Fibroblast of skin of right biceps (primary cell): Measurements from ENCODE around the gene MED25.

Source experiments
- DNase-seq: peaks from one replicate; pipeline ENCODE4 v3.0.0-alpha.2; 2013

Gene MED25

DNA sequence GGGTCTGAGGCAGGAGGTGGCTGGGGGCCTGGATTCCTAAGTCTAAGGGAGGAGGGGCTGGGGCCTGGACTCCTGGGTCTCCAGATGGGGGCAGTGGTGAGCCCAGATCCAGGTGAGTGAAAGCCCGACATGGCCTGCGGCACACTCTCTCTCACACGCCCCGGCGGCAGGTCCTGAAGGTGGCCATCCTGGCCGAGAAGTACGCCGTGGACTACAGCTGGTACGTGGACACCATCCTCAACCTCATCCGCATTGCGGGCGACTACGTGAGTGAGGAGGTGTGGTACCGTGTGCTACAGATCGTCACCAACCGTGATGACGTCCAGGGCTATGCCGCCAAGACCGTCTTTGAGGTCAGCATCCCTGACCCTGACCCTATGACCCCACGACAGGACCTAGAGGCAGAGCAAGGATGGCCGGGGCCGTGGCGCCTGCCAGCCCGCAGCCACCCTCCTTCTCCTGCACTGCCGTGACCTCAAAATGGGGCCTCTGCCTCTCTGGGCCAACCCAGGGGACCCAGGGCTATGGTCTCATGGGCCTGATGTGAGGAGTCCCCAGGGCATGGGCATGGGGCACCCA is 18.2 kb upstream of the MED25 start:
- DNase-seq = no peak

DNA sequence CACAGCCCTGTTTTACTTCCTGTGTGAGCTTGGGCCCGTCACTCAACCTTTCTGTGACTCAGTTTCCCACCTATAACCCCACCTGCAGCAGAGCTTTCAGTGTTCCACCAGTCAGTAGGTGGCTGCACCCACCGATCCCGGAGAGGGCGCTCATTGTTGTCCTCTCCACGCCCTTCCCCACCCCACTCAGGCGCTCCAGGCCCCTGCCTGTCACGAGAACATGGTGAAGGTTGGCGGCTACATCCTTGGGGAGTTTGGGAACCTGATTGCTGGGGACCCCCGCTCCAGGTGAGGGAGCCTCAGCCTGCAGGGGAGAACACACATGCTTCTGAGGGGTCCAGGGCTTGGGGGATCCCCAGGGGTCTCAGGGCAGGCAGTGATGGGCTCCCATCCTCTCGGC is 17.3 kb upstream of the MED25 start:
- no peak for DNase-seq

DNA sequence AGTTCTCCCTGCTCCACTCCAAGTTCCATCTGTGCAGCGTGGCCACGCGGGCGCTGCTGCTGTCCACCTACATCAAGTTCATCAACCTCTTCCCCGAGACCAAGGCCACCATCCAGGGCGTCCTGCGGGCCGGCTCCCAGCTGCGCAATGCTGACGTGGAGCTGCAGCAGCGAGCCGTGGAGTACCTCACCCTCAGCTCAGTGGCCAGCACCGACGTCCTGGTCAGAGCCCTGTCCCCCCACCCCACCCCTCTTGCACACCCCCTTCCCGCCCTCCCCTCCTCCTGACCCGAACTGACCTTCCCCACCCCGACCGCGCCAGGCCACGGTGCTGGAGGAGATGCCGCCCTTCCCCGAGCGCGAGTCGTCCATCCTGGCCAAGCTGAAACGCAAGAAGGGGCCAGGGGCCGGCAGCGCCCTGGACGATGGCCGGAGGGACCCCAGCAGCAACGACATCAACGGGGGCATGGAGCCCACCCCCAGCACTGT is 16.6 kb upstream of the MED25 start:
- no peak for DNase-seq

DNA sequence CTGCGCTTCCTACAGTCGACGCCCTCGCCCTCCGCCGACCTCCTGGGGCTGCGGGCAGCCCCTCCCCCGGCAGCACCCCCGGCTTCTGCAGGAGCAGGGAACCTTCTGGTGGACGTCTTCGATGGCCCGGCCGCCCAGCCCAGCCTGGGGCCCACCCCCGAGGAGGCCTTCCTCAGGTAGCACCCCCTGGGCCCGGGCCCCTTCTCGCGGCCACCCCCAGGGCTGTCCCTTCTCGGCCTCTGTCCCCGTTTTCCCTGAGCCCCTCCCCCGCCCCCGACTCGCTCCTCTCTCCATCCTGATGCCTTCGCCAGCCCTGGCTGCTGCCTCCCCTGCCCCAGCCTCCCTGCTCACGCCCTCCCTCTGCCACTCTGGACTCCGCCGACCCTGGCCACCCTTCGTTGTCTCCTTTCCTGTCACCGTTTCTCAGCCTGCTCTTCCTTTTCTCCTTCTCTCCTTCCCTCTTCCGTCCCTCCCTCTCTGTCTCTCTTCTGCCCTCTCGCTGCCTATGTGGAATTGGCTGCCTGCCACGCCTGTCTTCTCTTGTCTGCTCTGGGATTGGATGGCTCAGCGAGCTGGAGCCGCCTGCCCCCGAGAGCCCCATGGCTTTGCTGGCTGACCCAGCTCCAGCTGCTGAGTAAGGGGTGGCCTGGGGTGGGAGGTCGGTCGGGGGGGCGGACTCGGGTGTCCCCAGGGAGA is 16.0 kb upstream of the MED25 start:
- DNase-seq = peak; percentile 93

DNA sequence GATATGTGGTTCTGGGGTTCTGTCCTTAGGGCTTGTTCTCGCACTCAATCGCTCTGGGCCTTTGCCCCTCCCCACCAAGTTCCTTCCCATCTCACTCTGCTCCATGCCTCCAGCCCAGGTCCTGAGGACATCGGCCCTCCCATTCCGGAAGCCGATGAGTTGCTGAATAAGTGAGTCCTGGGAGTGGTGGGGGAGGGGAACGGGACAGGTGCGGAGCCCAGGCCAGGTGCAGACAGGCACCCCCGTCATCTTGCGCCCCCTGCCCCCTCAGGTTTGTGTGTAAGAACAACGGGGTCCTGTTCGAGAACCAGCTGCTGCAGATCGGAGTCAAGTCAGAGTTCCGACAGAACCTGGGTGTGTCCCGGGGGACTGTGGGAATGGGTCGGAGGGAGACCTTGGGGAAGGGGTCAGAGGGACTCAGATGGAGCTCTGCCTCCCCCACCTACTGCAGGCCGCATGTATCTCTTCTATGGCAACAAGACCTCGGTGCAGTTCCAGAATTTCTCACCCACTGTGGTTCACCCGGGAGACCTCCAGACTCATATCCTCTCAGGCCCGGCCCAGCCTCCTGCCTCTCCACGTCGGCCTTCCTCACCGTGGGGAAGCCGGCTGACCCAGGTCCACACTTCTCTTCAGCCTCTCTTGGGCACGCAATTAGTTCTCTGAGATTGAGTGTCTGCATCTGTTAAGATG is 15.1 kb upstream of the MED25 start:
- no peak for DNase-seq

DNA sequence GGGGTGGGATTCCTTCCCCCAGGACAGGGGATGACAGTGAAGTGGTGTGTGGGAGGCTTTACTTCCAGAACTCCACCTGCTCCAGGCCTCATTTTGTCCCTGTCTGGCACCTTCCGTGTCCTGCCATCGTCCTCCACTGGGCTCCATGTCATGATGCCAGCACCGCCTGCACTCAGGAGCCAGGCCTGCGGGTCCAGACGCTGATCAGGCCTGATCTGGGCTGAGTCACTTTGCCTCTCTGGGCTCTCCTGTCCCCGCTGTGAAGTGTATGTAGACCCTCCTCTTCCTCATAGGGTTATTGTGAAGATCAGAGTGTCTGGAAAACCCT is 14.6 kb upstream of the MED25 start:
- DNase-seq = no peak

DNA sequence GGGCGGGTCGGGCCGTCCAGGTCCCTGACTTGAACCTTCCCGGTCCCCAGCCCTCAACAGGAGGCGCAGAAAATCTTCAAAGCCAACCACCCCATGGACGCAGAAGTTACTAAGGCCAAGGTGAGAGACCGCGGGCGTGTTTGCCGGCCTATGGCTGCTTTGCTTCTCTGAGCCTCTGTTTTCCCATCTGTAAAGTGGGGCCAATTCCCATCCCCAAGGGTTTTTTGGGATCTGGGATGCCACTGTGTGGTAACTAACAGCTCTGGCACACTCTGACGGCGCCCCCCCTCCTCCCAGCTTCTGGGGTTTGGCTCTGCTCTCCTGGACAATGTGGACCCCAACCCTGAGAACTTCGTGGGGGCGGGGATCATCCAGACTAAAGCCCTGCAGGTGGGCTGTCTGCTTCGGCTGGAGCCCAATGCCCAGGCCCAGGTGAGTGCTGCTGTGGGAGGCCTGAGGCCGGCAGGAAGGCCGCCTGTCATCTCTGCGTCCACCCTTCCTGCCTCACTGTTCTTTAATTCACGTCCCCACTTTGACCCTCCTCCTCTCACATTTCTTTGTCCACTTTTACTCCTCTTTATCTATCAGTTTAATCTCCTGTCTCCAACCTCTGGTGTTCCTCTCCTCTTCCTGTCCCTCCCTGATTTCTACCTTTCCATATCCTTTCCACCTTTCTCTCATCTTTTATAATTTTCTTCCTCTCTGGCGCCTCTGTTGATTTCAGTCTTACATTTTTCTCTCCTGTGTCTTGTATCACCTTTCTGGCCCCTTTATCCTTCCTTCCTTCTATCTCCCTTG is 12.1 kb upstream of the MED25 start:
- DNase-seq = no peak

DNA sequence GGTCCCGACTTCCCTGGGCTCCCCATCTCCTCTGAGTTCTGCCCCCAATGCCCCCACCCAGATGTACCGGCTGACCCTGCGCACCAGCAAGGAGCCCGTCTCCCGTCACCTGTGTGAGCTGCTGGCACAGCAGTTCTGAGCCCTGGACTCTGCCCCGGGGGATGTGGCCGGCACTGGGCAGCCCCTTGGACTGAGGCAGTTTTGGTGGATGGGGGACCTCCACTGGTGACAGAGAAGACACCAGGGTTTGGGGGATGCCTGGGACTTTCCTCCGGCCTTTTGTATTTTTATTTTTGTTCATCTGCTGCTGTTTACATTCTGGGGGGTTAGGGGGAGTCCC is 11.5 kb upstream of the MED25 start:
- no peak for DNase-seq

DNA sequence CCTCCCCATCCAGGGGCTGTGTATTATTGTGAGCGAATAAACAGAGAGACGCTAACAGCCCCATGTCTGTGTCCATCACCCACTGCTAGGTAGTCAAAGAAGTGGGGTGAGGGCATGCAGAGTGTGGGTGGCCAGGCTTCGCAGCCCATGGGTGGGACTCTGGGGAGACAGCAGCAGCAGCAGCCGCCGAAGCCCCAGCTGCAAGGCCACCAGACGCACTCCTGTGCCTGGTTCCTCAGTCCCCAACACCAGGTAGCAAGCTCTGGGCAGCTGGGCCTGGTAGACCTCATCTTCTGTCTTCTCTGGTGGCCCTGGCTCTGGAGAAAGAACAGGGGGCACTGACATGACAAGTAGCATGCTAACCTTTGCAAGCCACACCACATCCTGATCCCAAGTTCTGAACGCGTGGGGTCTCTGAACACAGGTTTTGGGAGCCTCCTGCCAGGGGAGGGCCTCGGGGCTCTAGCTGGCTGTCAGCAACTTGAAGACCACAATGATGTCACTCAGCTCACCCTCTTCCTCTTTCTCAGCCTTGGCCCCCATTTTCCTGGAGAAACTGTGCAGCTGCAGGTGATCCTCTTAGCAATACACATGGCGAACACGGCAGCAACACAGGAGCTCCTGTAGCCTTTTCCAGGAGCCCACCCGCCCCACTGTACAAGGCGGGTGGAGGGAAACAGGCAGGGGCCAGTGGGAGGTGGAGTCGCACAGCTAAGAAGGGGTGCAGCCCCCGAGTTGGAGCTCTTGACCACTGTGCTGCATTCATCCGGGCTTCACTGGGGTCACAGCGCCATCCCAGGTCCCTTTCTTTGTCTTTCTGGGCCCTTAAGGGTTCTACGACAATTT is 10.8 kb upstream of the MED25 start:
- no peak for DNase-seq

DNA sequence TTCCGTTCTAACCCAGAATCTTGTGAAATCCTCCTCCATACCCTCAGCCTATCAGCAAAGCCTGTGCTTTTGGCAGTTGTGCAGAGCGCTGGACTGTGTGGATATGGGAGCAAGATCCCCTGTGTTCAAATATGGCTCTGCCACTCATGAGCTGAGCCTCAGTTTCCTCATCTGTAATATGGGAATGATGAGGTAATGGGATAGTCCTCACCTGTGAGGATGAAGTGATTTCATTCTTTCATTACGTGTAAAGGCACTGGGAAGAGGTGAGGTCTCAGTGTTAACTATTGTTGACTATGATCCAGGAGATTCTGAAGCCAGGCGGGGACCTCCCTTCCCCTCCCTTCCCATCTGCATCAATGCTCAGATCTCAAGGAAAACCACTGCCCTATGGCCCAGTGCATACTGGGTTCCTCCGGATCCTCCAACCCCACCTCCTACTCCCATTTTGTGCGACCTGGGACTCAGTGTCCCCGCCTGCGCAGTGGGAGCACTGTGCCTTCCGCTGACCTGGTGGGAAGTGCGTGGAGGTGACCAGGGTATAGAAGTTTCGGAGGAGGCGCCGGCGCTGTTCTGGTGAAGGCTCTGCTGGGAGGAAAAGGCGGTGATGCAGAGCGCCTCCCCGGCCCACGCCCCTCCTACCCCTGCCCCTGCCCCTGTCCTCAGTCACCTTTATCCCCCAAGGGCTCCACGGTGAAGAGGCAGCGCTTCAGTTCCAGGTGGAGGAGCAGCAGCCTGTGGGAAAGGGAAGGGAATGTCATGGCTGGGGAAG is 10.0 kb upstream of the MED25 start:
- no peak for DNase-seq

DNA sequence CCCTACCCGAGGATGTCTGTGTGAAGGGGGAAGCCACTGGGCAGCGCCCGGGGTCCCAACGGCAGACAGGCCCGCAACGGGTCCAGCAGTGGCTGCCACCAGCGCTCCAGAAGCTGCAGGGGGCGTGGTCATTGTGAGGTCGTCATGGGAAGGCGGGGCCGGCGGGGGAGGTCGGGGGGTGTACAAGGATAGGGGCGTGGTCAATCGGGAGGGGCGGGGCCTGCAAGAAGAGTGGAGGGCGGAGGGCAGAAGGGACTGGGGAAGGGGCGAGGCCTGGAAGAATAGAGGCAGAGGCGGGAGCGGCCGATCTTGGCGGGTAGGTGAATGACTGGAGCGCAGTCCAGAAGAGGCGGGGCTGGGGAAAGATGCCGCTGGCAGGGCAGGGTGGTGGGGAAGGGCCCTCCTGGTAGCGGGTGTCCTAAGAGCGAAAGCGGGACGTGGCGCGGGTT is 9.4 kb upstream of the MED25 start:
- peak; percentile 84 for DNase-seq

DNA sequence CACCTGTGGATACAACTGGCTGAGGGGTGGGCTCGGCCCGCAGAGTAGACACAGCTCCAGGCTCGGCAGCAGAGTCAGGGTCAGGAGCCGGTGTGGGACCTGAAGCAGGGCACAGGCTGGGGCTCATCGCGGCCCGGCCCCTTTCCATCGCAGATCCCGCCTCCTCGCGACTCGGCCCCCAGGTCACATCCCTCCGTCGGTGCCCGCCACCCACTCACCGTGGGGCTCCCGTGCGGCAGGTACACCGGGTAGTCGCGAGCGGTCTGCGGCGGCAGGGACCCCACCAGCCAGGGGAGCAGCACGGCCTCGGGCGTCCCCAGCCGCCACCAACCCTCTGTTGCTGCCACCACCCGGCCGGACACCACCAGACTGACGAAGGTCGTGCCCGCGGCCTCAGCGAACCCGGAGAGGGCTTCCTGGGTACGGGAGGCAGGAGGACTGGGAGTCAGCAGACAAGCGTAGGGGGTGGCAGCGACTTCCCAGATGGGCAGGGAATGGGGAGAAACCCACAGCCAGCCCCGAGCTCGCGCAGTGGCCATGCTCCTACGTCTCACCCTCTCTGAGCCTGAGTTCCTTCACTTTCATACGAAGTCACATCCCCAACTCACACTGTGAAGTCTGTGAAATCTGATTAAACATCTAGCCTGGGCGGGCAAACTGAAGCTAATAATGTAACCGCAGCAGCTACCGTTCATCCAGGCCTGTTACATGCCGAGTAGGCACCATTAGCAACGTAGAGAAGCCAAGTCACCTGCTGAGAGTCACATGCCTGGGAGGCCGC is 8.7 kb upstream of the MED25 start:
- DNase-seq = no peak

DNA sequence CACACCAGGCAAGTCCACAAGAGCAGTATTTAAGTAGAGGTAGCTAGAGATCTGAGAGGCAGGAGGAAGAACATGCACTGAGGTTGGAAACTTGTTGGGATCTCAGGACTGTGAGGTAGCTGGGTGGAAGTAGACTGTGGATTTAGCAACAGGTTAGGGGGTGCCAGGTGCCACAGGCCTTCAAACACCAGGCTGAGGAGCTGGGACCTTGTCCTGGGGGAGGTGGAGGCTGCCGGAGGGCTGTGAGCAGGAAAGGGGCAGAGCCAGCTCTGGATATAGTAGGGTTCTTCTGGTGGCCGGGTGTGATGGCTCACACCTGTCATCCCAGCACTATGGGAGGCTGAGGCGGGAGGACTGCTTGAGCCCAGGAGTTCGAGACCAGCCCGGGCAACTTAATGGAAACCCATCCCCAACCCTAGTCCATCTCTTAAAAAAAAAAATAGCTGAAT is 8.1 kb upstream of the MED25 start:
- no peak for DNase-seq

DNA sequence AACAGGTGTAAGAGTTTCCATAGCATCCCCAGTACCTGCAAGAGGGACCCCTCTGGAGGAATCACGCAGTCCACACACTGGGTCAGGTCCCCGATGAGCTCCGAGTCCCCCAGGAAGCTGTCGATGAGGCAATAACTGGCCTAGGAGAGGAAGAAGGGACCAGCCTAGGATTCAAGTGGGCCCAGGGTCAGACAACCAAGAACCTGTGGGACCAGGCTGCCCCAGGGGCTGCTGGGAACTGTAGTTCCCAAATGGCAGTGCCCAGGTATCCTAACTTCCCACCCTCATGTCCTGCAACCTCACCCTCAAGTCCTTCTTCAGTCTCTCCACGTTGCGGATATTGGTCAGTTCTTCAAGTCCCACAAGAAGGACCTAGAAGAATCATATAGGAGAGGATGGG is 6.8 kb upstream of the MED25 start:
- DNase-seq = no peak

DNA sequence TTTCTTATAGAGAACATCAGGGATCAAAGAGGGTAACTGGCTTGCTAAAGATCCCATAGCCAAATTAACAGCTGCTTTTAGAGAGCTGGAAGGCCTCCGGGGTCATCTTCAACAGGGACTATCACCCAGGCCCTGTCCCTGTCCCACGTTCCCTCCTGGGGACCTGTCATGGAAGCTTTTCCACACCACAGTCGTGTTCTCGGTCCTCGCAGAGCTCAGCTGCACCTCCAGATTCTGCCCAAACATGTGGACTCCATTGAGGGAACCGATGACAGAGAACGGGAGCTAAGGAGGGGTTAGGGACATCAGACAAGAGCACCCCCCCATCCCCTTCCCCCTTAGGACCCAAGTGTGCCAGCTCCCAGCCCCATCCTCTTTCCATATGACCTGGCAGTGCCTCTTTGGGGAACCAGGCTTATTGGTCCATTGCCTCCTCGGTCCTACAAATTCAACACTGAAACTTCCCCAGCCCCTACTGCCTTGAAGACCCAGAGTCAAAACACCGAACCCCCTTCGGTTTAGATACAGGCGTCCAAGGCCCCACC is 5.6 kb upstream of the MED25 start:
- DNase-seq = no peak

DNA sequence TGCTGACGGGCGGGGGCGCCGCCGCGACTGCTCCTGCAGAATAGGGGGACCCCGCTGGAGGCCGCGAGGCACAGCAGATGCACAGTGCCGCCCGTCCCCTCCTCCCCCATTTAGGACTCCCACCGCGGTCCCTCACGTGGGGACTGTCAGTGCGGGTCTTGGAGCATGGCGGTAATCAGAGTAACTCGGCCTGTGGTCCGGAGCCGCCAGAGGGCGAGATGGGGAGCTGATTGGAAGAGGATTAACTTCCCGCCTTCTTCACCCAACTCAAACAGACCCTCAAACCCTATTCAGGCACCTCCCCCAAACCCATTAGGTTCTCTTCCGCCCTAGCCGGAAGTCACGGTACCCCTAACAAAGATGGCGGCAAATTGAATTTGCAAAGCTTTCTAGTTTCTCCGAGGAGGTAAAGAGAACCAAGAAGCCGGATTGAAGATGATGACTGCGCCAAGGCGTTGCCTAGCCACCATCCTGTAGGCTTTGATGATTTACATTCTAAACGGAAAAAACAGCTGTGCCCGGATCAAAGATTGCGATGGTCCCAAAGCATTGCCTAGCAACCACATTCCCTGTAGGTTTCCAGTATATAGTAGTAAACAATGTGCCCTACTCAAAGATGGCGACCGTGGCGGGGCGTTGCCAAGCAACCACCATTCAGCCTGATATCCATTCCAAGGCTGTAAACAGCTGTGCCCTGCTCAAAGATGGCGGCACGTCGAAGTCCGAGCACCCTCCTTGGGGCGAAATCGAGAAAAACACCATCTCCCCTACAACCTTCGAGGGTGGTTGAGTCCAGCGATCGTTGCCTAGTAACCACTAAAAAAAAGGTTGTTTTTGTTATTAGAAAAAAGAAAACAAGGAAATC is 4.9 kb upstream of the MED25 start, which contains the start of gene FUZ:
Gene FUZ, minus strand, starts transcription at position 296 of the 865 bp plus-strand sequence. Its CDS starts 186 bp downstream, at position 110.
- DNase-seq = peak; percentile 99

DNA sequence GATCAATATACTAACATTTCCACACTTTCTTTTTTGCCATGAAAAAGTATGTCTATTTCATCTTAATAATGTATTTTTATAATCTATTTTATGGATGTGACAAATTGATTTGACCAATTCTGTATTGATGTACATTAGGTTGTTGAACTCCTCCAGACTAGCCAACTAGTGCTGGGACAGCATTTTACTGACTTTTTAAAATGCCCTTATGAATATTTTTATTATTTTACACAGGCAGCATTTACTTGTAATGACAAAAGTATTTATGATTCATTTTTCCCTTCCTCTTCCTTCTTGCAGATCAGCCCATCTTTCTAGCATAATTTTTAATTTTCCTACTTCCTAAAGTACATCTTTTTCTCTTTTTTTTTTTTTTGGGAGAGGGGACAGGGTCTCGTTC is 4.1 kb upstream of the MED25 start:
- no peak for DNase-seq

DNA sequence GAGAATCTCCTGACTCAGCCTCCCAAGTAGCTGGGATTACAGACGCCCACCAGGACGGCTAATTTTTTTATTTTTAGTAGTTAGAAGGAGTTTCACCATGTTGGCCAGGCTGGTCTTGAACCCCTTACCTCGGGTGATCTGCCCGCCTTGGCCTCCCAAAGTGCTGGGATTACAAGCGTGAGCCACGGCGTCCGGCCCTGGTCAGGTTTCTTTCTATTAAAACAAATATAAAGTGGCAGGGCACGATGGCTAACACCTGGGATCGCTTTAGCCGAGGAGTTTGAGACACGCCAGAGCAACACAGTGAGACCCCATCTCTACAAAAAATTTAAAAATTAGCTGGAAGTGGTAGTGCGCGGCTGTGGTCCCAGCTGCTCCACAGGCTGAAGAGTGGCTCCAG is 1.5 kb upstream of the MED25 start:
- DNase-seq = no peak

DNA sequence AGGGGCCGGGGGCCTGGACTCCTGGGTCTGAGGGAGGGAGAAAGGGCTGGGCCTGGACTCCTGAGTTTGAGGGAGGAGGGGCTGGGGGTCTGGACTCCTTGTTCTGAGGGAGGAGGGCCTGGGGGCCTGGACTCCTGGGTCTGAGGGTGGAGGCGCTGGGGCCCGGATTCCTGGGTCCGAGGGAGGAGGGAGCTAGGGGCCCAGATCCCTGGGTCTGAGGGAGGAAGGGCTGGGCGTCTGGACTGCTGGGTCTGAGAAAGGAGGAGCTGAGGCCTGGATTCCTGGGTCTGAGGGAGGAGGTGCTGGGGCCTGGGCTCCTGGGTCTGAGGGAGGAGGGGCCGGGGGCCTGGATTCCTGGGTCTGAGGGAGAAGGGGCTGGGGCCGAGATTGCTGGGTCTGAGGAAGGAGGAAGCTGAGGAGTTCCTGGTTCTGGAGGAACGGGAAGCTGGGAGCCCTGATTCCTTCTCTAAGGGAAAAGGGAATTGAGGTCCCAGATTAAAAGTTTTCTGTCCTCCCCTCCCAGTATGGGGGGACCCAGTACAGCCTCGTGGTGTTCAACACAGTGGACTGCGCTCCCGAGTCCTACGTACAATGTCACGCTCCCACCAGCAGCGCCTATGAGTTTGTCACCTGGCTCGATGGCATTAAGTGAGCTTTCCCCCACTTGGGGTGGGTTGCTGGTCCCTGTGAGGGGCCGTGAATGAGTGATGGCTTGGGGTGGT is 721 bp downstream of the MED25 start:
- DNase-seq = no peak
